Activated CD8-positive, alpha-beta memory T cell treated with anti-CD3 and anti-CD28 coated beads, Interleukin-2, amount 50 U/mL, for 24 hours (primary cell): ENCODE measurements around the gene HOXD8.

ENCODE experiments used
- DNase-seq: peaks from one replicate; pipeline ENCODE4 v3.0.0-alpha.2; 2020; ENCODE audit errors: extremely low read depth

Gene HOXD8

DNA sequence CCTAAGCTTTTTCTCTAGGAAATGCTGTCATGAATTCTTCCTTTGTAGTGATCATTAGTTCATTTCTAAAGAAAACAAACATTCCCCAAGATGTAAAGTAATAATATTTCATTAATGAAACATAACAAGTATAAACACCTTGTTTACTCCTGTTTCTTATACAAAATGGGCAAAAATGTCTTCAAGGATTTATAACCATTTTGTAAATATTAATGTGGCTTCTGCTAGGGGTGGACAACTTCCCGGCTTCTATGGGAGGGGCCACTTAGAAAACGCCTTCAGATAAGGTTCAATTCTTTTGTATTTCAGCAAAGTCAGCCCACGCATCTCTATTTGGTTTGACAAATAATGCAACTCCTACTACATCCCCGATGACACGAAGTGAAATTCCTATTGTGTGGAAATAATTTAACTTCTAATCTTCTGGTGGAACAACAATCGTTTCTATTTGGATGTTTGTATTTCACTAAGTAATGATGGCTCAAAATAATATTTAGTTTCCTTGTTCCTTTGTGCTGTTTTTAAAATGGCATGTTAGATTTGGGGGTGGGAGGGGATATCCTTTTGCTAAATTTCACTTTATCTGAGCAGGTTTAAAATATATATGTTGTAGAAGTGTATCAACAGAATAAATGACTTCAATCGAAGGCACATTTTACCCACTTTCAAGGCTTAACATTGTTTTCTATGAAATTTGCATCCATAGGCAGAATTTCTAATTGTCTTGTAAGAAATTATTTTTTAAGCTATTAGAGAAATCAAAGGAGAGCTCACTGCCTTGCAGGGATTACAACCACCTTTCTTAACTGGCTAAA, 44.3 kb downstream of the HOXD8 start:
- no peak for DNase-seq

DNA sequence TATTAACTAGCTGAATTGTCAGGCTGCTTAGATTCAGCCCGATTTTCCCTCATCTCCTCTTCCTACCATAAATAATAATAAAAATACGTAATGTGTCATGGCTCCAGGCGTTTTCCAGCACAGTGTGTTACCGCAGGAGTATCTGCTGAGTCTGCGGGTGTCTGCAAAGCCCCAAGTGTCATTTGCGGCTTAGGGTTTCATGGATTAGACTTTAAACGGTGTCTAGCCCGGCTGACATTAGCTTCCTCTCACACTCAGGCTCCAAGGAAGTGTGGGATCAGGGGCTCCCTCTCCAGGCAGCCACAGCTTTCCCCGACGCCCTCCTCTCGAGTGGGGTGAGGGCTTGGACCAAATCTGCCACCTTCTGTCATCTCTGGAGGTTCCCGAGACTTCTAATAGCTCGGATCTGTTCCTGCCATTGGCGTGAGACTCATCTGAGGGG, 44.9 kb downstream of the HOXD8 start:
- no peak for DNase-seq

DNA sequence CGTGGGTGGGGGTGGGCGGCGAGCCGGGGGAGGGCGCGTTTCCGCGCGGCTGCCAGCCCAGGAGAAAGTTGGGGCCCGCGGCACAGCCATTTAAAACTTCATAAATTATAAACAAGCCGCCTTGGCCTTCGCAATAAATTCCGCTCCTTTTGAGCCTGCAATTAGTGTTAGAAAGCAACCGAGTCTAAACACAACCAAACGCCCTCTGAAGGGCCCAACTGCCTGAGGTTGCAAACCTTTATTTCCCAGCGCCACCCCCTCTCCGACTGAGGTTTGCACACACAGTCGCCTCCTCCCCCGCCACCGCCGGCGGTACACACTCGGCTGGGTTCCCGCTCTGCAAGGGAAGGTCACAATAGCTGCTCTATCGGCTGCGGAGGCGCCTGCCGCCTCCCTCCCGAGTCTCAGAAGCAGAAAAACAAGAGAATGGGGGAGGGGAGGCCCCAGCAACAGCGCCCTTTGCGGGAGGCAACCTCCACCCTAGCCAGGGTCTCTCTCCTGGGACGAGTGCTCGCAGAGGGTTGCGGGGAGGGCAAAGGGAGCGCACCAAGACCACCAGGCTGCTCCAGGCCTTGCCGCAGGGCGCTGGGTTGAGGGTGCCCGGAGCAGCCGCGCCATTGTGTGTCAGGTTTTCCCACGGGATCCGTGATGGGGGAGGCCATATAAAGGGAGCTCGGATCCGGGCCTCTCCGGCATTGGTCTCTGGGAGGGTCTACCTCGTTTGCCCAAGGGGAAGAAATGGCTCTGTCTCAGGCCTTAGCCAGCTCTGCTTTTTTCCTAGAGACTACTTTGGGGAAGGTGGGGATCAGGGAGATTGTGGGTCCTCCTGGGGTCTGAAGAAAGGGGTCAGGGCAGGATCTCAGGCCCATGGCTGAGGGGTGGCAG, 45.6 kb downstream of the HOXD8 start:
- DNase-seq, result no peak

DNA sequence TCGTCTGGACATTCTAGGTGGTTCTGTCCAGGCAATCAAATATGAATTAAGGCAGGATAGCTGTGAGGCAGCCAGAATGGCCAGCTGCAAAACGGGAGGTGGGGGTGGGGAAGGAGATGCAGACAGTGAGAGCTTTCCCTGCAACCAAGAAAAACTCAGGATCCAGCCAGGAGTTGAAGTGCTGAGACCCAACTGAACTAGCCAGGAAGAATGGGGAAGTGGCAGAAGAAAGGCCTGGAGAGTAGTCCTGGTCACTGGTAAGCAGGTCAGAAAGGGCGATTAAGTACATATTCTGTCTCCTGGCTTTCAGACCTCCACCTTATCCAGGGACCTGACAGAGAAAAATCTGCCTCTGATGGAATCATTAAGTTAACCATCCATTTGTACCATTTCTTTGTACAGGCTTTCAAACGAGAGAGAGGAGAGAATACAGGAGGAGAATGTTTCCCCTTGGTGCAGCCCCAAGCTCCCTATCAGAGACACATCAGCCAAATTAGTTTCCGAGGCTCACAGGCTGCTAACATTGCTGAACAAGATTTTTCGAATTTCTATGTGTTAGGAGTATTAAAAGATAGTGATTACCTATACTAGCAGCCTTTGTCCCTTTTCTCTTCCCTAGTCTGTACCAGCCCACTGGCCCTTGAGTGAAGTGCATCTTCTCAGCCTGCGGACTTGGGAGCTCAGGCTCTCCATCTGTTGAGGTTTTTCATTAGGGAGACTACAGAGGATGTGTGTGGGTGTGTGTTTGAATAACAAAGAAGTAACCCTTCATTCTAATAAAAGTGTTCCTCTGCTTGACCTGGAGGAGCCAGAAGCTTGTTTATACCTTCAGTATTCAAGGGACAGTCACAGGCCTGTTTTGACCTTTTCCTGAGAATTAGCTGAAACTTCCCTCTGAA, 46.5 kb downstream of the HOXD8 start:
- DNase-seq, result no peak

DNA sequence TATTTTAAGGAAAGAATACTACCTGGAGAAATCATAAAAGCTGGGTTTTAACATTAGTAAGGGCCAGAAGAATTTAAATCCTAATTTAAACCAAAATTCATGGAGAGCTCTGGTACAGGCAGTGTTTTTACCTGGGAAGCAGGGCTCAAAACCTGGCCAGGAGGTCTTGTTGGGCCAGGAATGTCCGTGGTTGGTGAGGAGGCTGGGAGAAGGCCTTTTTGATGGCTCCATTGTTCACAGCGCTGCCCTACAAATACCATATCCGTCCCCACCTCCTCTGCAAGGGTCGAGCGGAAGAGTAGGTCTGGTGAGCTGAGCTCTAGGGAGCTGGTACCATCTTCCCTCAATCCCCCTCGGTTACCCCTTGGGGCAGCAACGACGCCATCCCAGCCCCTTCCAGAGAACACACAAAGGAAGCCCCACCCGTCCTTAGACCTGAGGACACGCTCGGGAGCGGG, 48.1 kb downstream of the HOXD8 start:
- DNase-seq, result no peak

DNA sequence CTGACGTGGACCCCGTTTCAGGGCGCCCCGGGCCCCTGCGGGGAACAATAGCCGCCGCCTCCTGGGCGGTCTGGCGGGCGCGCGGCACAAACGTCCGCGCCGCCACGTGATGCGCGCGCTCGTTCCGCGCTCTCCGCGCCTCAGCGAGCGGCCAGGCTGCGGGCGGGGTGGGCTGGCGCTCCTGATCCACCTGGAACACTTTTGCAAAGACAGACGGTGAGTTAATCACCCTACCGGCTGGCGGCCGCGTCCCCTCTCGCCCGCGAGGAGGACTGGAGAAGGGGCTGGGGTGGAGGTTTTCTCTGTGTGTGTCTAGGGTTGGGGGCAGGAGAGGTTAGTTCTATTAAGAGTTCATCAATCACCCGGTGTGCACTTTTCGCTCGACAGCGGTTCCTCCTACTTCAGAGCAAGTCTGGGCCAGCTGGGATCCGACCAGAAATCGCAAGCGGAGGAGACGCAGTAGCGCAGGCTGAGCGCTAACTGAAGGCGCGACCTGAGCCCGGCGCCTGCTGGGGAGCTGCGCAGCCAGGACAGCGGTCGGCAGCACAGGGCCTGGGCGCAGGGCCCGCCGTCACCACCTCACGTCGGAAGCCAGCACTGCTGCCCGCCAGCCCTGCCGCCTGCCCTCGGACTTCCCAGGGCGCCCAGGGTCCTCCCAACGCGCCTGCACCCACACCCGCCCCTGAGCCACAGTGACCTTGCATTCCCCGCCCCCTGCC, 48.7 kb downstream of the HOXD8 start:
- no peak for DNase-seq

DNA sequence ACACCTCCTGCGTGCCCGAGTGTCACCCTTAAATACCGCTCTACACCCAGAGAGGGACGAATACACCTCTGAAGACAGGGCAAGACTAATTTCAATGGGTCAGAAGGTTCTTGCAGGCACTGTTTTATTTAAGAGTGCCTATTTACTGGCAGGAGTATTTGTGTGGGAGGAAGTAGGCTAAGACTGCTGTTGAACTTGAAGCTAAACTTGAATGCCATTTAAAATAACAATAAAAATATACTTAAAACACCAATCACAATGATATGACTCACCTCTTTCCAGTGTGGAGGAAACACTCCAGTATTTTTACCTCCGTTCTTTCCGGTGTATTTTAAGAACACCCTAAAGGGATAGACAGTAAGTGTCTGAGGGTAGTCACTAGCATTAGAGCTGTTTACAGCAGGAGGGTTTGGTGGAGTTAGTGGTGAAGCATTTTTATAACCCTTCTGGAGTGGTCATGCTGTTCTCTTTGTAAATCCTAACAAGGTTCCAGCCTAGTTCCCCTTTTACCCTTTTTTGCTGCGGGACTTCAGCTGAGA, 49.3 kb downstream of the HOXD8 start:
- DNase-seq, result no peak

DNA sequence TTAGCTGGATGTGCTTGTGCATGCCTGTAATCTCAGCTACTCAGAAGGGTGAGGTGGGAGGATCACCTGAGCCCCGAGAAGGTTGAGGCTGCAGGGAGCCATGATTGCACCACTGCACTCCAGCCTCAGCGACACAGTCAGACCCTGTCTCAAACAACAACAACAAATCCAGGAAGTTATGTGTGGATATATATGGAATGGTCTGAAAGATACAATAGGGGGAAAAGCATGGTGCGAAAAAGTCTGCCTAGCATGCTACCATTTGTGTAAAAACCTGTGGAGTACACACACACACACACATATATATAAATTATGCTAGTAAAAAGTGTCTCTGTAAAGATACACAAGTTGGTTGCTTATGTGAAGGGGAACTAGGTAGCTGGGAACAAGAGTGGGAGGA, 52.0 kb downstream of the HOXD8 start:
- no peak for DNase-seq
